HG03378 (cell line): ENCODE measurements around the gene FKBP9.
"Not testable (repeated sequence)": the region's sequence is repeated elsewhere in the genome, so short reads cannot be mapped to it uniquely, and the experiment has no call there.

ENCODE experiments used
- ATAC-seq: cut with Tn5 transposase; IDR thresholded peaks from one replicate; pipeline ENCODE4 v1.9.1; 2021; ENCODE audit warnings: mild to moderate bottlenecking, moderate library complexity; ENCODE audit not compliant: unreplicated experiment

FKBP9 gene, protein sequence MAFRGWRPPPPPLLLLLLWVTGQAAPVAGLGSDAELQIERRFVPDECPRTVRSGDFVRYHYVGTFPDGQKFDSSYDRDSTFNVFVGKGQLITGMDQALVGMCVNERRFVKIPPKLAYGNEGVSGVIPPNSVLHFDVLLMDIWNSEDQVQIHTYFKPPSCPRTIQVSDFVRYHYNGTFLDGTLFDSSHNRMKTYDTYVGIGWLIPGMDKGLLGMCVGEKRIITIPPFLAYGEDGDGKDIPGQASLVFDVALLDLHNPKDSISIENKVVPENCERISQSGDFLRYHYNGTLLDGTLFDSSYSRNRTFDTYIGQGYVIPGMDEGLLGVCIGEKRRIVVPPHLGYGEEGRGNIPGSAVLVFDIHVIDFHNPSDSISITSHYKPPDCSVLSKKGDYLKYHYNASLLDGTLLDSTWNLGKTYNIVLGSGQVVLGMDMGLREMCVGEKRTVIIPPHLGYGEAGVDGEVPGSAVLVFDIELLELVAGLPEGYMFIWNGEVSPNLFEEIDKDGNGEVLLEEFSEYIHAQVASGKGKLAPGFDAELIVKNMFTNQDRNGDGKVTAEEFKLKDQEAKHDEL

GRCh38 chr7:32957326-32958045 is at the start of gene FKBP9:
Gene FKBP9 (plus strand): TSS chr7:32957440. CDS start chr7:32957574, 134 bp downstream.
- peak; percentile 63 for ATAC-seq

GRCh38 chr7:32910195-32910594 is 47.0 kb upstream of the FKBP9 start:
- ATAC-seq = no peak

DNA sequence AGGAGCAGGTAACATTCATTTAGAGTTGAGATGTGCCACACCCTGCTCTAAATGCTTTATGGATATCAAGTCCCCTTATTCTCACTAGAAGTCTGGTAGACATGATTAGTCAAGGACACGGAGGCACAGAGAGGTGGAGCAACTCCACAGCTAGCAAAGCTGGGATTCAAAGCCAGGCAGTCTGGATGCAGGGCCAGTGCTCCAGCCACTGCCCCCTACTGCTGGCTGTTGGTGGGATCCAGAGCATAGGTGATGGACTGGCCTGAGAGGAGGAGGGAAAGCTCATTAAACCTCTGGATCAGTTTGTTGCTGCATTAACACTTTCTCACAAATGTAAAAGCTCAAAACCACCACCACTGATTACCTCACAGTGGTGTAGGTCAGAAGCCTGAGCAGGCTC is 43.1 kb upstream of the FKBP9 start:
- ATAC-seq = no peak

GRCh38 chr7:32915041-32915536 is 42.2 kb upstream of the FKBP9 start:
- ATAC-seq = no peak

DNA sequence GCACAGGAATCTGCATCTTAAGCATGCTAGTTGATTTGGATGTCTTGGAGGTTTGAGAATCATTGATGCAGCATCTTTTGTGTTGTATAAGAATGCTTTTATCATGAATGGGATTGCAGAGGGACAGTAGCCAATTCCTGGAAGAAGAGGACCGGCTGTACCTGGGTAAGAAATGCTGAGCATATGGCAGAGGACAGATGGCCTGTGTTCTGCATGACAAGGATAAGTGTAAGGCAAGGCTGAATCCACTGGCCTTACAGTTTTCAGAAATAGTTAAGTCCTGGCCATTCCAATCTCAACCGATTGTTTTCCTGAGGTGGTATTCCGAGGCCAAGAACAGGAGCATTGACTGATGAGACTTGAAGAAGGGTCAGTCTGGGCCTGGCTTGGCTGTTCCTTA is 41.2 kb upstream of the FKBP9 start:
- no peak for ATAC-seq

DNA sequence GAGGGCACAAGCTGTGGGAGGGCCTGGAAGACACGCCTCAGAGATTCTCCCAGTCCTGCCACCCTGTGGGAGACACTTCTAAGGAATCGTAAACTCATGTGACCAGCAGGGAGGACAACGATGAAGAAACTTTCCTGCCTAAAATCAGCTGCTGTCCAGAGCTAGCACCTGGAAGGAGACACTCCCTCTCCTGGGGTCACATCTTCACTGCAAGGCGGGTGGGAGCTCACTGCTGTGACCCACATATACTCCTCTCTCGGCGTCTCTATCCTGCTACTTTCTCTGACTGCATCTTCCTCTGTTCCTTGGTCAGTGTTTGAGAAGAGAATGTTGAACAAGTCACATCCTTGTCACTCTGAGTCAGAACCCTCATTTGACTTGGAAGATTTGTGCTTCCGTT is 40.2 kb upstream of the FKBP9 start:
- not testable (repeated sequence) for ATAC-seq

- ATAC-seq = no peak
These were observed 35.3 kb upstream of the FKBP9 start for GRCh38 chr7:32921896-32922295.

DNA sequence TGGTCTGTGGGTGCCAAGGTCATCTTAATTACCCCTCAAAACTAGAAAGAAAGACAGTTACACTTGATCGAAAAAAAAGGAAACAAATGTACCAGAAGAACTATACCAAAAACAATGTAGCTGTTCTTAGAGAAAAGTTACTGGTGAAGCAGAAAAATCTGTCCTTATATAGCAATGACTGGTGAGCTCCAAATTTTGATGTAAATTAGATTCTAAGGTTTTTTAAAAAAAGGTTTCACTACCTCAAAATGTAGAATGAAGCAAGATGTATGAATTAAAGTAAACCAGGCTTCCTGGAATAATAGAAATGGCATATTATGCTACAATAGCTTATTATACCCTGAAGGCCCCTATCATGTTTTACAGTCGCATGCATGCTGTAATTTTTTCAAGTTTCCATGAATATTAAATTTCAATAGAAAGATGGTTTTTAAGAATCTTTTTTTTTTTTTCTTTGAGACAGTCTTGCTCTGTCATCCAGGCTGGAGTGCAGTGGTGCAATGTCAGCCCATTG is 28.4 kb upstream of the FKBP9 start:
- ATAC-seq = no peak

- no peak for ATAC-seq
These were observed 27.7 kb upstream of the FKBP9 start for GRCh38 chr7:32929430-32930143.

DNA sequence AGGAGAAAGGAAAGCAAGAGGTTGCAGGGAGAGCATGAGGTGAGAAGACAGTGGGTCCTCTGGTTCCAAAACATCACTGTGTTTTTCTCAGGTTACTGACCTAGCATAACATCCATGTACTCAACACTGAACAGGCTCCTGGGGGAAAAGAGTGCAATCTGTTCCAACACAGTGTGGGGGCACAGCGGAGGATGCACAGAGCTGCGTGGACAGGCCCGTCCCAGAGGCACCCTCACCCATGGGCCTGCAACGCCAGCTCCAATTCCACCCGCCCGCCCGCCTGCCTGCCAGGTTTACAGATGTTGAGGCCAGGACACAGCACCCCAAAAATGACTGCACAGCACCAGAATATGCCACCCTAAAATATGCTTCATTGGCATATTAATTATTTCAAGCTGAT is 26.9 kb upstream of the FKBP9 start:
- ATAC-seq = no peak

DNA sequence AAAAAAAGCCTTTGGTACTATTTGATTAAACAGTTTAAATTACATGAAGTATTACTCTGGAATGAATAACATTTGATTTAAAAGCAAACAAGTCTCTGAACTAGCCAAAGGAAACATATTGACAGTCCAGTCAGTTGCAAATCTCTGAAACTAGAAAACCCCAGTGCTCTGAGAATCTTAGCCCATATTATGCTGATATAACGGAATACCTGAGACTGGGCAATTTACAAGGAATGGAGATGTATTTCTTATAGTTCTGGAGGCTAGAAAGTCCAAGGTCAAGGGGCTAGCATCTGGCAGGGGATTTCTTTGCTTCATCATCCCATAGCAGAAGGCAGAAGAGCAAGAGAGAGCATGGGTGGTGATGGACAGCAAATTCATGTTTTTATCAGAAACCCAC is 21.7 kb upstream of the FKBP9 start:
- ATAC-seq = no peak

GRCh38 chr7:32936689-32937088 is 20.6 kb upstream of the FKBP9 start:
- no peak for ATAC-seq

GRCh38 chr7:32937344-32938174 is 19.7 kb upstream of the FKBP9 start:
- ATAC-seq = no peak

- ATAC-seq = no peak
These were observed 16.1 kb upstream of the FKBP9 start for GRCh38 chr7:32941181-32941580.

DNA sequence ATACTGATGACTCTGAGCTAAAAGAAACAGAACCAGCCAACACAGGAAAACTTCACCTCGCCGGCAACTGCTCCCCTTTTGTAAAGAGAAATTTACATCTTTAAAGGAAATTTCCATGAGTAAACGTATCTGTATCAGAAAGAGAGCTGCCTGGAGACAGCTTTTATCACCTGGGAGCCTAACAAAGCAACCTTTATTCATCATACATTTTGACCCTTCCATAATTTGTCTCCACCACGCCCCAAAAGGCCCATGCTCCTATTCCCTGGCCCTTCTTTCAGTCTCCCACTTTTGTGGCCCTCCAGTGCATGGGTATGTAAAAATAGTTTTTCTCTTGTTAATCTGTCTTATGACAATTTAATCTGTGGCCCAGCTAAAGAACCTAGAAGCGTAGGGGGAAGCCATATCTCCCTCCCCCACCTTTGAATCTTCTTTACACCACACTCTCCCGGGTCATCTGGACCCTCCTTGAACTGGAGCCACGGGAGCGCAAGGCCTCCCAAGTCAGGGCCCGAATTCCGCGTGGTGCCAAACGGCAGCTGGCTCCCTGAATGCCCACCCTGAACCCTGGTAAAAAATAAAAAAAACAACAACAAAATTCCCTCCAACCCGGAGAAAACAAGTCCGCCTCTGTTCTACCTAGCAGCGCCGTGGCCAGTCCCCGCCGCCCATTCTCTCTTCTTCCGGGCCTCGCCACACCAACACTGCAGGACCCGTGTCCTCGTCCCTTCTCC is 15.4 kb upstream of the FKBP9 start:
- ATAC-seq = peak; percentile 11

- ATAC-seq = peak; percentile 57
These were observed 14.6 kb upstream of the FKBP9 start for GRCh38 chr7:32942415-32943251.

DNA sequence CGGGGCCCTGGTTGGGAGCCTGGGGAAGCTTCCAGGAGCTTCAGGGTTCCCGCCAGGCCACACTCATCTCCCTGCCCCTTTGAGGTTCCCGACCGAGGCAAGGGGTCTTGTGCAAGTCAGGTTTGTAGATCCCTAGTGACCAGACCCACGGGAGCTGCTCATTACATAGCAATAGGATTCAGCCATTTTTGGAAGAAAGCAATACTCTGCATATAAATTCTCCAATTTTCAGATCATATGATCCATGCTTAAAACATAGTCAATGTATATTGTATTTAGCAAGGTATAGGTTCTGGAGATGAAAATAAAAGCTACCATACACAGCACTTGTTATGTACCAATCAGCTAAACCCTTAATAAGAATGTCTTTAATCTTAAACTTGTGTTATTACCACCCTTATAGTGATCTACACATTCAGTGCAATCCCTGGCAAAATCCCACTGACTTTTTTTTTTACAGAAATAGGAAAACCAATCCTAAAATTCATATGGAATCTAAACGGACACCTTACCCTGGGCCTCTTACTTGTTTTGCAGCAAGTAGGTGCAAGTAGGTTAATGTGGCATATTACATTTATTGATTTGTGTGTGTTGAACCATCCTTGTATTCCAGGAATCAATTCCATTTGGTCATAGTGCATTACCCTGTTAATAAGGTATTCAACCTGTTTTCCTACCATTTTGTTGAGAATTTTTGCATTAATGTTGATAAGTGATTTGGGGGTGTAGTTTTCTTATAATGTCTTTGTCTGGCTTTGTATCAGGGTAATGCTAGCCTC is 13.8 kb upstream of the FKBP9 start:
- peak; percentile 30 for ATAC-seq
